NCI-H1436 treated with DMSO at 0.1 percent for 48 hours (cell line): ENCODE measurements around the gene SMARCA4.
"Not testable (repeated sequence)": the region's sequence is repeated elsewhere in the genome, so short reads cannot be mapped to it uniquely, and the experiment has no call there.

ENCODE experiments used
- DNase-seq: peaks from one replicate; lab custom pipeline; 2025; lab: John Stamatoyannopoulos, UW

SMARCA4 gene

GRCh38 chr19:10929402-10929794 is 31.4 kb upstream of the SMARCA4 start:
- no peak for DNase-seq

GRCh38 chr19:10935371-10936059 is 25.3 kb upstream of the SMARCA4 start:
- DNase-seq, result no peak

- DNase-seq, result peak; percentile 26
Measured at GRCh38 chr19:10936661-10937084, 24.2 kb upstream of the SMARCA4 start.

- DNase-seq, result not testable (repeated sequence)
Measured at GRCh38 chr19:10941649-10942048, 19.2 kb upstream of the SMARCA4 start.

GRCh38 chr19:10943412-10943811 is 17.4 kb upstream of the SMARCA4 start:
- DNase-seq, result not testable (repeated sequence)

GRCh38 chr19:10945264-10945663 is 15.6 kb upstream of the SMARCA4 start:
- DNase-seq, result no peak

- no peak for DNase-seq
Measured at GRCh38 chr19:10946958-10947657, 13.7 kb upstream of the SMARCA4 start.

- no peak for DNase-seq
Measured at GRCh38 chr19:10952809-10953208, 8.0 kb upstream of the SMARCA4 start.

GRCh38 chr19:10959277-10959968 is 1.4 kb upstream of the SMARCA4 start:
- not testable (repeated sequence) for DNase-seq

- no peak for DNase-seq
Measured at GRCh38 chr19:10961073-10961860, 437 bp downstream of the SMARCA4 start.

- DNase-seq, result no peak
Measured at GRCh38 chr19:10962863-10963262, 2.0 kb downstream of the SMARCA4 start.

- no peak for DNase-seq
Measured at GRCh38 chr19:10963865-10964264, 3.0 kb downstream of the SMARCA4 start.

- DNase-seq, result no peak
Measured at GRCh38 chr19:10964903-10965302, 4.1 kb downstream of the SMARCA4 start.

GRCh38 chr19:10965398-10965797 is 4.6 kb downstream of the SMARCA4 start:
- DNase-seq, result no peak

- DNase-seq, result no peak
Measured at GRCh38 chr19:10966809-10967208, 6.0 kb downstream of the SMARCA4 start.

- DNase-seq, result no peak
Measured at GRCh38 chr19:10968527-10969135, 7.8 kb downstream of the SMARCA4 start.

GRCh38 chr19:10971107-10971726 is 10.4 kb downstream of the SMARCA4 start:
- no peak for DNase-seq

GRCh38 chr19:10975374-10976130 is 14.7 kb downstream of the SMARCA4 start:
- no peak for DNase-seq

- no peak for DNase-seq
Measured at GRCh38 chr19:10976131-10976892, 15.5 kb downstream of the SMARCA4 start.

- DNase-seq, result no peak
Measured at GRCh38 chr19:10977742-10978092, 16.9 kb downstream of the SMARCA4 start.
